B cell (primary cell): ENCODE data around the gene MYL10.

Experiments
- EZH2 ChIP-seq: IDR thresholded peaks from 2 replicates; pipeline ENCODE4 v1.6.1; 2012; ENCODE audit warnings: borderline replicate concordance, low read depth, mild to moderate bottlenecking, moderate library complexity, low read length; ENCODE audit not compliant: insufficient read depth, poor library complexity, severe bottlenecking
- TF ChIP-seq, protein P1 (sequence below): fragments of 200-600 bp; IDR thresholded peaks from one replicate; pipeline ENCODE4 v1.8.0; 2022; ENCODE audit warnings: antibody characterized with exemption, mild to moderate bottlenecking

DNA sequence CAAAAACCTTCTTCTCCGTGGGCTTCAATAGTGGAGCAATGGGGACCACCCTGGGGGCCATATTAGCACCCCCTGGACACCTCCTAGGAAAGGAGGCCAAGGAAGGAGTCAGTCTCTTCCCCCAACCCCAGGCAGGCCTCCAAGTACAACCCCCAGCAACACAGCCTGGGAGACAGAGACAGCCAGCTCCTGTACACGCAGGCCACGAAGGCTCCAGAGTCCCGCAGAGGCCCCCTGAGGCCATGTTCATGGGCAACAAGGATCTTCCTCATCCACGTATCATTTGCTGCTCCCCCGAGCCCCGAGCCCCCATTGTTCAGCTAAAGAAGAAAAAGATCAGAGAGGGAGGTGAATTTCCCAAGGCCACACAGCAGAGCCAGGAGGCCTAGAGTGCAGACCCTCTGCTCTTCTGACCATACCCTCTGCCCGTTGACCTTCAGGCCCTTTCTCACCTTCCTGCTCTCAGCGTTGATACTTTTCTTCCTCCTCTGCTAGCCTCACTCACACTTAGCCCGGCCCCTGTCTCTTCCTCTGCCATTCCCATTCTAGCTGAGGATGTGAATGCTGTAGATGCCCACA, 35.9 kb upstream of the MYL10 start:
- TF ChIP-seq, protein P1, sequence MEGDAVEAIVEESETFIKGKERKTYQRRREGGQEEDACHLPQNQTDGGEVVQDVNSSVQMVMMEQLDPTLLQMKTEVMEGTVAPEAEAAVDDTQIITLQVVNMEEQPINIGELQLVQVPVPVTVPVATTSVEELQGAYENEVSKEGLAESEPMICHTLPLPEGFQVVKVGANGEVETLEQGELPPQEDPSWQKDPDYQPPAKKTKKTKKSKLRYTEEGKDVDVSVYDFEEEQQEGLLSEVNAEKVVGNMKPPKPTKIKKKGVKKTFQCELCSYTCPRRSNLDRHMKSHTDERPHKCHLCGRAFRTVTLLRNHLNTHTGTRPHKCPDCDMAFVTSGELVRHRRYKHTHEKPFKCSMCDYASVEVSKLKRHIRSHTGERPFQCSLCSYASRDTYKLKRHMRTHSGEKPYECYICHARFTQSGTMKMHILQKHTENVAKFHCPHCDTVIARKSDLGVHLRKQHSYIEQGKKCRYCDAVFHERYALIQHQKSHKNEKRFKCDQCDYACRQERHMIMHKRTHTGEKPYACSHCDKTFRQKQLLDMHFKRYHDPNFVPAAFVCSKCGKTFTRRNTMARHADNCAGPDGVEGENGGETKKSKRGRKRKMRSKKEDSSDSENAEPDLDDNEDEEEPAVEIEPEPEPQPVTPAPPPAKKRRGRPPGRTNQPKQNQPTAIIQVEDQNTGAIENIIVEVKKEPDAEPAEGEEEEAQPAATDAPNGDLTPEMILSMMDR: no peak
- TF ChIP-seq EZH2: no peak
